ENCODE results near the gene CD37.

CD37 gene

DNA sequence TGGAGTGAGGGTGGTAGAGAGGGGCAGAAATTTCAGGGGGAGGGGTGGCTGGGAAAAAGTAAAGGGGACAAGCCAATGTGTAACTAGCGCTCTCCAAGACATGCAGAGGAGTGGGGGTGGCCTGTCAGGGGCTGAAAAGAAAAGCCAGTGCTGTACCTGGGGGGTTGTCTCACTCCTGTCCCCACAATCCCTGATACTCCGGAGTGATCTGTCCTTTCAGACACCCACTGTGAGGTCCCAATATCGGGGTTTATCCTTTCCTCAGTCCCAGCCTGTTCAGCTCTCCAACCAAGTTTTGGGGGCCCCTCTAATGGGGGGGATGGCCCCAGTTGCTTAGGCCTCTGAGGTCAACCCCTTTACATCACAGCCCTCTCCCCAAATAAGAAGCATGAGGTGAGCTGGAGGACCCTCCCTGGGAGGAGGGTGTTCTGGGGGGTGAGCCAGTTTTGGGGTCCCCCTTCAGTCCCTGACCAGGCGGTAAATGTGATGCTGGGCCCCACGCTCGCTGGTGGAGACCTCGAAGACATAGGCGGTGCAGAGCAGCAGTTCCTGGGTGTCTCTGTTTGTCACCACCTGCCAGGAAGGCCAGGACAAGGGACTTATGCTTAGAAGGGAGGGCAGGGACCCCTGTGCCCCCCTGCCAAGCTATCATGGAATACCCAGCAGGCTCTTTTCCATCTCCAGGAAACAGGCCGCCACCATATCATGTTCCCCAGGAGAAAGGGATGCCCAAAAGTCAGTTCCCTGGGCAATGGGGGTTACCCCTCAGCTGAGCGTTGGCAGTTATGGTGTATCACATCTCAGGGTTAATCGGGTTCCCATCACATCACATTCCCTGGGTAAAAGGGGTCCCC, 5.9 kb downstream of the CD37 start:
- no peak for TF ChIP-seq CTCF (IDR thresholded peaks at IDR 0.05; ENCODE audit: low read depth, low read length, missing control alignments)
- H3K4me3 ChIP-seq (replicated peaks; ENCODE audit: low read depth, low read length) = no peak overlapping the region
- no peak for DNase-seq (ENCODE audit: extremely low read depth, low read depth)

GRCh38 chr19:49342291-49342721, 7.1 kb downstream of the CD37 start:
- no peak for DNase-seq (ENCODE audit: extremely low read depth, low read depth)
- TF ChIP-seq CTCF (IDR thresholded peaks at IDR 0.05; ENCODE audit: low read depth, low read length, missing control alignments) = no peak
- H3K4me3 ChIP-seq (replicated peaks; ENCODE audit: low read depth, low read length) = no peak overlapping the region

DNA sequence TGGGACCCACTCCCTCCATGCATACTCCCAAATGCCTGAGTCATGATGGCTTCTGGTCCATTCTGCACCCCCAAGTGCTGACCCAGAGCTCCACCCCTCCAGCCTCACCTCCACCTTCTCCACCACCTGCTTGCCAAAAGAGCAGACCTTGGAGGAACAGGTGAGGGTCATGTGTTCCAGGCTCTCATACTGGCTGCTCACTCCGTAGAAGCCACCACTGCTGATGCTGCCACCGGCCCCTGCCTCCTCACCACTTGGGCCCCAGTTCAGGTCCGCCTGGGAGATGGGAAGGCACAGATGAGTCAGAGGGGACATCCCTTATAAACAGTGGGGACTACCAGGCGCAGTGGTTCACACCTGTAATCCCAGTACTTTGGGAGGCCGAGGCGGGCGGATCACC, 7.9 kb downstream of the CD37 start:
- no peak for DNase-seq (ENCODE audit: extremely low read depth, low read depth)
- TF ChIP-seq CTCF (IDR thresholded peaks at IDR 0.05; ENCODE audit: low read depth, low read length, missing control alignments) = no peak
- no peak overlapping the region for H3K4me3 ChIP-seq (replicated peaks; ENCODE audit: low read depth, low read length)

- no peak for TF ChIP-seq CTCF (IDR thresholded peaks at IDR 0.05; ENCODE audit: low read depth, low read length, missing control alignments)
- H3K4me3 ChIP-seq (replicated peaks; ENCODE audit: low read depth, low read length) = no peak overlapping the region
- no peak for DNase-seq (ENCODE audit: extremely low read depth, low read depth)
Measured at GRCh38 chr19:49344505-49345423, 9.6 kb downstream of the CD37 start.

DNA sequence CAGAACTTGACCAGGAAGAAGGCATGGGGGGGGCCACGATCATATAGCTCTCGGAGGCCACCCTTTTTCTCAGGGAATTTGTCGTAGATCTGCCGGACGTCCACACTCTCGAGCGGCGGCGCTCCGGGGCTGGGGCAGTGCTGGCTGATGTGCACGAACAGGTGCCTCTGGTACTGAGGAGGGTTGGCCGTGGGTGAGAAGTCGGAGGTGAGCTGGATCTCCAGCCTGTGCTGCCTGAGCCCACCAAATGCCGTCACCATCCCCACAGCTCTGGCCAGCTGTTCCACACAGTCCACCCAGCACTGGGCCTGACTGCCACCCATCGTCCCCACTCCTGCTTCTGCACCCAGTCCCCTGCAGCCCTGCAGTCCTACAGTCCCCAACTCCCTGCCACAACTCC, 12.0 kb downstream of the CD37 start:
- no peak overlapping the region for H3K4me3 ChIP-seq (replicated peaks; ENCODE audit: low read depth, low read length)
- no peak for DNase-seq (ENCODE audit: extremely low read depth, low read depth)
- no peak for TF ChIP-seq CTCF (IDR thresholded peaks at IDR 0.05; ENCODE audit: low read depth, low read length, missing control alignments)

DNA sequence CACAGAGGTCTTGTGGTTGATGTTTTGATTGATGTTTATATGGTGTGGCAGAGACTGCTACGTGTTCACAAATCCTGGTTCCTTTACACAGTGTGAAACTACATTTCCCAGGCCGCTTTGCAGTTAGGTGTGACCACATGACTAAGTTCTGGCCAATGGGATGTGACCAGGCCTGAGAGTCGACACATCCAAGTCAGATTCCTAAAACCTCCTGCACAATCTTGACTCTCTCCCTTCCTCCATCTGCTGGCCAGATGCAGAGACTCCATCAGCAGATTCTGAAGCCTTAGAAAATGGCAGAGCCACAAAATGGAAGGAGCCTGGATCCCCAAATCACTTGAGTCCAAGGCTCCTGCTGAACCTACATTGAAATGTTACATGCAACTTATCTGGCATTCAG, 12.6 kb downstream of the CD37 start:
- DNase-seq (ENCODE audit: extremely low read depth, low read depth) = peak; percentile 85
- TF ChIP-seq CTCF (IDR thresholded peaks at IDR 0.05; ENCODE audit: low read depth, low read length, missing control alignments) = no peak
- no peak overlapping the region for H3K4me3 ChIP-seq (replicated peaks; ENCODE audit: low read depth, low read length)

All from HFF-Myc (cell line).